NCI-H345 treated with DMSO at 0.1 percent for 48 hours (cell line): ENCODE measurements around the gene COL8A2.

Source experiments
- DNase-seq: peaks from one replicate; lab custom pipeline; 2025; ENCODE audit not compliant: unreplicated experiment; lab: John Stamatoyannopoulos, UW

Gene COL8A2

DNA sequence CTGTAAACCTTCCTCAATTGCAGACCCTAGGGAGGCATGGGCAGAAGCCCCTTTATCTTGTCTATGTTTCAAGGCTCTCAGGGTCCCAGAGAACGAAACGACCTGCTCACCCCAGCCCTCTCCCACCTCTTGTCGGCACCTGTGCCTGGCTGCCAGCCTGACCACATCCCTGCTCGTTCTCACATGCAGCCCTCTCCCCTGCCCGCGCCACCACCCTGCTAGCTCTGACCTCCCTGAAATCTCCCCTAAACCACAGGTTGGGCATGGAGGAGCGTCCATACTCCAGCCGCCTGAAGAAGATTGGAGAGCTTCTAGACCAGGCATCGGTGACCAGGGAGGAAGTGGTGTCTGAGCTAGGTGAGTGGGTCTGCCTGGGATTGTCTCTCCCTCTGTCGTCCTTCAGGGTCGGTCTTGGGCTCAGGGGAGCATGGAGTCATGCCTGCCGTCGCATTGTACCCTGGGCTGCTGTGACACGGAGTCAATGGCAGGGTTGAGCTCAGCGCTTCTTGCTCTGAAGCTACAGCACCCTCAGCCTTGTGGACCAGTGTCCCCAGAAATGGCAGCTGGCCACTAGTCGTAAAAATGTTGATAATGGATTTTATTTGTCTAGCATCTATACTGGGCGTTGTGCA lies 32.7 kb downstream of the COL8A2 start:
- peak; percentile 38 for DNase-seq

DNA sequence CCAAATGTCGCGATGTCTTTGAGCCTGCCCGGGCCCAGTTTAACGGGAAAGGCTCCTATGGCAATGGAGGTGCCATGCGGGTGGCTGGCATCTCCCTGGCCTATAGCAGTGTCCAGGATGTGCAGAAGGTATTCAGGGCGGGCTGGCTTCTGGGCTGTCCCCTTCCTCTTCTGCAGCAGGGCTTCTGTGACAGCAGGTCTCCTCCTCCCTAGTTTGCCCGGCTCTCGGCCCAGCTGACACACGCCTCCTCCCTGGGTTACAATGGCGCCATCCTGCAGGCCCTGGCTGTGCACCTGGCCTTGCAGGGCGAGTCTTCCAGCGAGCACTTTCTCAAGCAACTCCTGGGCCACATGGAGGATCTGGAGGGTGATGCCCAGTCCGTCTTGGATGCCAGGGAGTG lies 33.3 kb downstream of the COL8A2 start:
- DNase-seq, result no peak

DNA sequence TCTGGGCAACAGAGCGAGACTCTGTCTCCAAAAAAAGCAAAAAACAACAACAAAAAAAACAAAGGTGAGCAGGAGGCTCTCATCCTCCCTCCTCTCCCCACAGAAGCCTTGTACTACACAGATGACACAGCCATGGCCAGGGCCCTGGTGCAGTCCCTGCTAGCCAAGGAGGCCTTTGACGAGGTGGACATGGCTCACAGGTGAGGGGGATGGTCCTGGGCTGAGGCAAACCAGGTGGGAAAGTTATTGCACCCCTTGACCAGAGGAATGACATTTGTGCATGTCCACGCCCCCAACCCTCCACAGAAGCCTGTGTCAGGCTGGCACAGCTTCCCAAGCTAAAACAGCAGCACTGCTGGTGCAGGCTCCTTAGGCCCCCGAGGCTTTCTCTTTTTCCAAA lies 33.9 kb downstream of the COL8A2 start:
- DNase-seq, result no peak

DNA sequence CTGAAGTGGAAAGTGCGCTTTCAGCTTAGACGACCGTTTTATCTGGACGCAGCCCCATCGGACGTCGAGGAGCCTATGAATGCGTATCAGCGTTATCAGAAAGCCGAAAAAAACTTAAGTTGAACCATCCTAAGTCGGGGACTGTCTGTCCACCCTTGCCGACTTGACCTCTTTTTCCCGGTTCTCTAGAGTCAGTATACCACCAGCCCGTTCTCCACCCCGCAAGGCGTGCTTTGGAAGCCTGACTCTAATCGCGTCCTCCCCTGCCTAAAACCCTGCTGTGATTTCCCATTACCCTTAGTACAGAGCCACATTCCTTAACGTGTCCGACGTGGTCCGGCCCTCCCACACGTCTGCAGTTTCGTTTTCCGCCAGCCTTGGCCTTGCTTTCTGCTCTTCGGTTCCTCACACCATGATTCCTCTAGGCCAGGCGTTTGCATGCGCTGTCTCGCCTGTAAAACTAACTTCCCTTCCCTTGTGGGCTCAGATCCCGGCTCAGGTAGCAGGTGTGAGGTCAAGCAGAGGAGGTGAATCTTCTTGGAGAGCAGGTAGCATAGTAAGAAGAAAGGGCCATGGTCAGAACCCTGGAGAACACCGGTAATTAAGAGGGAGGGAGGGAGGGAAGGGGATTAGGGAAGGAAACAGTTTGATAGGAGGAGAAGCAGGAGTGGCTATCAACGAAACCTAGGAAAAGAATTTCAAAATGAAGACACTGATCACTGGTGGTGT lies 35.5 kb downstream of the COL8A2 start:
- no peak for DNase-seq

DNA sequence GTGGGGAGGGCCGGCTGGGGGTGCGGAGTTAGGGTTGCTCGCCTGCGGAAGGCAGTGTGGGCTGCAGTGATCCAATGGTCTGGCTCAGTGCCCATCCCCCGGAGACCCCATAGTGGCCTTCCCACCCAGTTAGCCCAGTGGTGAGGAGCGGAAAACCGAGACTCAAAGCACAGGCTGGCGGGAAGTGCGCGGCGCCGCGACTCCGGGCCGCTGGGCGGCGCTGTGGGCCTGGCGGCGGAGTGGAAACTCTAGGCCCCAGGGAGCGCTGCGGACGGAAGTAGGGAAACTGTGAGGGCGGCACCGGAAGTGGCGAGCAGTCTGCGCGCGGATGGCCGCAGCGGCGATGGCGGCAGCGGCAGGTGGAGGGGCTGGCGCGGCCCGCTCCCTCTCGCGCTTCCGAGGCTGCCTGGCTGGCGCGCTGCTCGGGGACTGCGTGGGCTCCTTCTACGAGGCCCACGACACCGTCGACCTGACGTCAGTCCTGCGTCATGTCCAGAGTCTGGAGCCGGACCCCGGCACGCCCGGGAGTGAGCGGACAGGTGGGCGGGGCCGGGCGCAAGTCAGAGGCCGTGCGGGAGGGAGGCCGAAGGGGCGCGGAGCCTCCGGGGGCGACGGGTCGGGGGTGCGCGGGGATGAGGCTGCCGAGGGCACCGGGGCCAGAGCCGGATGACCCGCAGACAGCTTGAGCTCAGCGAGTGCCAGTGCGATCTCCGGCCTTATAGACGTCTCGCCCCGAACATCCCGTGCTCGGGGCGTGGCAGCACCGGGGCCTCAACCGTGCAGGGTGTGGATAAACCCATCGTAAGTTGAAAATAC lies 36.2 kb downstream of the COL8A2 start, which contains the start of gene ADPRS:
ADPRS (plus strand) TSS at position 316 of the 816 bp plus-strand sequence; CDS start at position 329, 13 bp downstream.
- DNase-seq, result peak; percentile 78

DNA sequence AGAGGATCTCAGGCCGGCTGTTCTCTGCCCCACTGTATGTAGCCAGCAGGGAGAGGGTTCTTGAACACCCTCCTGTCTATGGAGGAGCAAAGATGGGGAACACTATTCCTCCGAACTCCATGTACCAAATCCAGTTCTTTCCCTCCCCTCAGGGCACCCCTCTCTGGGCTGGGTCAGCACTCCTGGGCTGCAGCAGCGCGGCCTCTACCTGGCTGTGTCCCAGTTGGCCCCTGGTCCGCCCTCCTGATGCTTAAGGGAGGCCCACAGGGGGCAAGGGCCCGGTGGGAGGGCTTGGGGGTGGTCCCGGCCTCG lies 36.8 kb downstream of the COL8A2 start:
- no peak for DNase-seq

DNA sequence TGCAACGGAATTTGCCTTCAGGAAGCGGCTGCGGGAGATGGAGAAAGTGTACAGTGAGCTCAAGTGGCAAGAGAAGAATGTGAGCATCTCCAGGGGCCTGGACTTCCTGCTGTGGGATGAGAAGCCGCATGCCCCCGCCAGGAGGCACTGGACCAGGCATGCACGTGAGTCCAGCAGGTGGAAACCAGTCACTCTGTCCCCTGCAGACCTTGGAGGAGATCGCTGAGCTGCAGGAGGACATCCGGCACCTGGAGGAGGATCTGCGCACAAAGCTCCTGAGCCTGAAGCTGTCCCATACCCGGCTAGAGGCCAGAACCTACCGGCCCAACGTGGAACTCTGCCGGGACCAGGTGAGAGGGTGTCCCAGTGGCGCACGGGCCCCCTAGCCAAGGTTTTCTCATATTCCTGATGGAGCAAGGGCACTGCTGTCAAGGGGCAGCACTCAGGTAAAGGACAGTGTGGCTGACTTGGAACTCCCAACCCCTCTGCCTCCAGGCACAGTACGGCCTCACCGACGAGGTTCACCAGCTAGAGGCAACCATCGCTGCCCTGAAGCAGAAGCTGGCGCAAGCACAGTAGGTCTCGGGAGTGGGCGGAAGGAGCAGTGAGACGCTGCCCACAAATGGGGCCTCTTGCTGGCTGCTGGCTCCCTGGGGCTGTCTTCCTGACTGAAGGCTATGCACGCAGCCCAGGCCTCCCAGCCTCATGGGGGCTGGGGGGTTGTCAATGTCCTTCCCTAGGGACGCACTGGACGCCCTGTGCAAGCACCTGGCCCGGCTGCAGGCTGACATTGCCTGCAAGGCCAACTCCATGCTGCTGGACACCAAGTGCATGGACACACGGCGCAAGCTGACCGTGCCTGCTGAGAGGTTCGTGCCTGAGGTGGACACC lies 37.5 kb downstream of the COL8A2 start:
- no peak for DNase-seq

DNA sequence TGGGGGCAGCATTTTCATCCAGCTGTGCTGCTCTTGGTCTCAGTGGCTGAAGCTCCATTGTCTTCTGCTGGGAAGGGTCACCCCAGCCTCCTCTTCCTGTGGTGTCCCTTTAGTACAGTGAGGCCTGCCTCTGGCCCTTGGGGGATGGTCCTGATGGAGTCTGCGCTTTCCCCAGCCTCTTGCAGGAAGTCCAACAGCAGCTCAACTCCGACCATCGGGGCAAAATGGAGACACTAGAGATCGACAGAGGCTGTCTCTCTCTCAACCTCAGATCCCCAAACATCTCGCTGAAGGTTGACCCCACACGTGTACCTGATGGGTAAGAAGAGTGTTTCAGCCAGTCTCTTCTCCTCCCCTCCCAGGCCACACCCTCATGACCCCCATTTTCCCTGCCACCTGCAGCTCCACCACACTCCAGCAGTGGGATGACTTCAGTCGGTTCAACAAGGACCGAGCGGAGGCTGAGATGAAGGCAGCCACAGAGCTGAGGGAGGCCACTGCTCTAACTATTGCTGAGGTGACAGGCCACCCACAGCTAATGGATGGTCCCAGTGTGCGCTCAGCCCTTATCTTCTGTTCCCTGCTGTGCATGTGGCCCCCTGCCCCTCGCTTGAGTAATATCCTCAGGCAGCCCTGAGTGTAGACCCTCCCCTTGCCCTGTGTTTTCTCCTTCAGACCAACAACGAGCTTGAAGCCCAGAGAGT lies 38.3 kb downstream of the COL8A2 start:
- DNase-seq, result no peak

DNA sequence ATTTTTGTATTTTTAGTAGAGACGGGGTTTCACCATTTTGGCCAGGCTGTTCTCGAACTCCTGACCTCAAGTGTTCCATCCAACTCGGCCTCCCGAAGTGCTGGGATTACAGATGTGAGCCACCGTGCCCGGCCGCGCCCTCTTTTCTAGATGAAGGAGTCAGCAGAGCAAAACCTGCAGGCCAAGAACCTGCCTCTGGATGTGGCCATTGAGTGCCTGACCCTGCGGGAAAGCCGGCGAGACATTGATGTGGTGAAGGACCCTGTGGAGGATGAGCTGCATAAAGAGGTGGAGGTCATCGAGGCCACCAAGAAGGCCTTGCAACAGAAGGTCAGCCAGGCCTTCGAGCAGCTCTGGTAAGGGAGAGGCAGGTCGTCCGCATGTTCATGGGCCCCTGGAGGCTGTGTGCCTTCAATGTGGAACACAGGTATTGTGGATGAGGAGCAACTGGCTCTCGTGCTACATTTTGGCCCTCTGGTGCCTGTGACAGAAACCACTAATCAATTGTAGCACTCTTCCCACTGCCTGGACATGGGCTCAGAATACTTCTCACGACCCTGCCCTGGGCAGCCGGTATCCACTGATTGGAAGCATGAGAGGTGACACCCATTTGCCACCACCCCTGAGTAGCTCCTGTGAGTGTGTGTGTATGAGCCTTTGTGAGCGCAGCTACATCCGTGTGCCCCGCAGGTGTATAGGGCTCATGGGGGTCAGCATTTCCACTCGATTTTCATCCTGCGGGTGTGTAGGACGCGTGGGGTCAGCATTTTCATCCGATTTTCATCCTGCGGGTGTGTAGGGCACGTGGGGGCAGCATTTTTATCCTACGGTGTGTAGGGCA lies 39.1 kb downstream of the COL8A2 start:
- DNase-seq, result no peak

DNA sequence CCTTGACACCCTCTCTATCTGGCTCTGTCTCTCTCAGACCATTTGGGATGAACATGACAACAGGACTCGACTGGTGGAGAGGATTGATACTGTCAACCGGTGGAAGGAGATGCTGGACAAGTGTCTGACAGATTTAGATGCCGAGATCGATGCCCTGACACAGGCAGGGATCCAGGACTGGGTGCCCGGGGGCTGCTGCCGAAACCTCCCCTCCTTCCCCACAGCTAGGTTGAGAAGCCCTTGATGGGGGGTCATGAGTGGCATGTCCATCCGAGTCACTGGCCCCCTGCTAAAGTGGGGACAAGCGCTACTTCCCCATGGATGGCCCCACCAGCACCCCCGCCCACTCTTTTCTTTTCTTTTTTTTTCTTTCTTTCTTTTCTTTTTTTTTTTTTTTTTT lies 39.9 kb downstream of the COL8A2 start:
- no peak for DNase-seq

DNA sequence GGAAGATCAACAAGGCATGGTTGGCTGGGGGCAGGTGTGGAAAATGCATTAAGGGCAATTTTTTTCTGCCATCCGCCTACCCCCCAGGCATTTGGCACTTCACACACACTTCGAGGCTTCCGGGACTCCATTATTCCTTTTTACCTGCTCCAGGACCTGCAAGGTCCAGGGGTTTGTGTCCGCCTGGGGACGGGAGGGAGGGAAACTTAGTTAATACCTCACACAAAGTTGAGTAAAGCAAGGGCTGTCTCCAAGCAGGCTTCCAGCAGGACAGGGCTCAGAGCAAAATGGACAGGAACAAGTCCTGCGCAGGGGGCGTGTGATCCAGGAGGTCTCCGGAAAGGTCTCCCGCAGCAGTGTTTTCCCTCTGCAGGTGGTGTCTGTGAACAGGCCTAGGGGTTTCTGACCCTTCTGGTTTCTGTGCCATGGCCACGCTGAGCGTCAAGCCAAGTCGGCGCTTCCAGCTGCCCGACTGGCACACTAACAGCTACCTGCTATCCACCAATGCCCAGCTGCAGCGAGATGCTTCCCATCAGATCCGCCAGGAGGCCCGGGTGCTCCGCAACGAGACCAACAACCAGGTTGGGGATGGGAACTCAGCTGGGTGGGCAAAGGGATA lies 40.4 kb downstream of the COL8A2 start:
- no peak for DNase-seq

DNA sequence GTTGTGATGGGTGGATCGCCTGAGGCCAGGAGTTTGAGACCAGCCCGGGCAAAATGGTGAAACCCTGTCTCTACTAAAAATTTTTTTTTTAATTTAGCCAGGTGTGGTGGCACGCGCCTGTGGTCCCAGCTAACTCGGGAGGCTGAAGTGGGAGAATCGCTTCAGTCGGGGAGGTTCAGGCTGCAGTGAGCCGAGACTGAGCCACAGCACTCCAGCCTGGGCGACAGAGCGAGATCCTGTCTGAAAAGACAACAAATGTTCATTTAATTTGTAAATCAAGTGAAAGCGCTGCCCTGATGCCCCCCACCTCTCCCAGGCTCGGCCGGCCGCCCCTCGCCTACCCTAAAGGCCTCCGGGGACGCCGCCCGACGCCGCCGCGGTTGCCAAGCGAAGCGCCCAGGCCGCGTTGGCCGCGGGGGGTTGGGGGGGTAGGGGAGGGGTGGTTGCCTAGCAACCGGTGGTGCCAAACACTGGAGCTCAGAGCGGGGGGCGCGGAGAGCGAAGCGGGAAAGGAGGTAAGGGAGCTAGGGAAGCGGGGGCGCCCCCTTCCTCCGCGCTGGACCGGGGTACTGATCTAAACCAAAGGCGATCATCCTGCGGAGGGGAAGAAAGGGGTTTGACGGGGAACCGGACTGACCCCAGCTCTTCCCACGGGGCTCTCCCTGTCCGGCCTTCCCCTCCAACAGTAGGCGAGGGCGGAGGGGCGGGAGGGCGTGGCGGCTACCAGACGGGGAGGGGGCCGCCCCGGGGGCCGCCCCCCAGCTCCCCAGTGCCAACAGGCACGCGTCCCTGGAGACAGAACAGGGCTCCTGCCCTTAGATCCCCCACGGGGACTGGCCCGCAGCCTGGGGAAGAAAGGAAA lies 41.2 kb downstream of the COL8A2 start, which contains the start of gene TEKT2:
TEKT2 (plus strand) TSS at position 460 of the 862 bp plus-strand sequence. CDS start 828 bp downstream, outside the sequence.
- peak; percentile 70 for DNase-seq

DNA sequence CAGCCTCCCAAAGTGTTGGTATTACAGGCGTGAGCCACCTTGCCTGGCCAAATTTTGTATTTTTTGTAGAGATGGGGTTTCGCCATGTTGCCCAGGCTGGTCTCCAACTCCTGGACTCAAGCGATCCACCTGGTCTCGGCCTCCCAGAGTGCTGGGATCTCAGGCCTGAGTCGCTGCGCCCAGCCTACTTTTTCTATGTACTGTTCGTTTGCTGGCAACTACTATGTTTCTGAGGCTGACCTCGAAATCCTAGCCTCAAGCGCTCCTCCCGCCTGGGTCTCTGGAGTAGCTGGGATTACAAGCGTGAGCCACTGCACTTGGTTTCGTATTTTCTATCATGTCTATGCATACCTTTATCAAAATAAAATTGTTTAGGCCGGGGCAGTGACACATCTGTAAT lies 41.8 kb downstream of the COL8A2 start:
- no peak for DNase-seq

DNA sequence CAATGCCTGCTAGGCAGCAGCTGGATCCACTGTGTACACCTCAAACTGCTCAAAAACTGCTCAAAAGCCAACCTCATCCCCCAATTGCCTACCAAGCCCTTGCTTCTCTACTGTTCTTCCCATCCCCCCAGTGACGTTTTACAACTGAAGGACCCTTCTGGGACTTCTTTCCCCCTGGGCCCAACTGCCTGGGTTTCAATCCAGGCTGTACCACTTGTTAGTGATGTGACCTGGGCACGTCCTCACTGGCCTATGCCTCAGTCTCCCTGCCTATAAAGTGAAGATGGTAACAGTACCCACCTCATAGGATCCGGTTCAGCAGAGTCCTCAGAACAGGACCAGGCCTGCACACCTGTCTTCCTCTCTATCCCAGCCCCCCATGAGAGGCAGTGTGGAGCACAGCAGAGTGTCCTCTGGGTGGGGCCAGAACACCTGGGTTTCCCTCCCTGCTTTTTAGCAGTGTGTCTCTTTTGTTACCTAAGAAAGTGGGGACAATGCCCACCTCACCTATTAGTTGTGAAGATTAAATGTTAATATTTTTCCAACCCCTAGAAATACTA lies 43.0 kb downstream of the COL8A2 start:
- DNase-seq, result no peak

DNA sequence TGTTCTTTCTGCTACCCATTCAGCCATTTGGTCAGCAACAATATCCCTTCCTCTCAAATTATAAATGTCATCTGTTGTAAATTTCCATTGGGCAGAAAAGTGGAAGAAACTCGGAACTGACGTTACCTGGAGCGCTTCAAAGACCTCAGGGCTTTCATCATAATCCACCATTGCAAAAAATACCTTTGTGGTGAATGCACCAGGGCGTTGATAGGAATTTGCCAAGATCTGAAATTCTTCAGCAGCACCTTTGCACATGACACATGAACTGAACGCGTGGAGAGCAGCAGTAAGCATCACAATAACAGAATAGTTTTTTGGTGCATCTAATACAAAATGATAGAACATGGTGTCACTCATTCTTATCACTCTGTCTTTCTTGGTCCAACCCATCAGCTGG lies 44.2 kb downstream of the COL8A2 start:
- DNase-seq, result no peak

DNA sequence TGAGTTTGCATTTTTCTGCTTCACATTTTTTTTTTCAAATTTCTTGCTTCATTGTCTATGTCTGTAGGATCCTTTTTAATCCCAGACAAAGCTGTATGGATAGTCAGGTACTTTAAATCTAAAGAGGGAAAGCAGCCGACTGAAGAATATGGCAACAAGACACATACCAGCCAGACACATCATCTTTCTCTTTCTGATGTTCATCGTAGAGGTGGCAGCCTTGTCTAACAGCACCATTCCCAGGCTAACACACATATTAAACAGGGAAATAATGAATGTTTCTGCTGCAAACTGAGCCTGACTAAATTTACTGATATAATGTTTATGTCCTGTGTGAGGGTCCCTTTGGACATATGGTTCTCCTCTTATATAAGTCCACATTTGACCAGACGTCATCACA lies 44.8 kb downstream of the COL8A2 start:
- DNase-seq, result no peak

DNA sequence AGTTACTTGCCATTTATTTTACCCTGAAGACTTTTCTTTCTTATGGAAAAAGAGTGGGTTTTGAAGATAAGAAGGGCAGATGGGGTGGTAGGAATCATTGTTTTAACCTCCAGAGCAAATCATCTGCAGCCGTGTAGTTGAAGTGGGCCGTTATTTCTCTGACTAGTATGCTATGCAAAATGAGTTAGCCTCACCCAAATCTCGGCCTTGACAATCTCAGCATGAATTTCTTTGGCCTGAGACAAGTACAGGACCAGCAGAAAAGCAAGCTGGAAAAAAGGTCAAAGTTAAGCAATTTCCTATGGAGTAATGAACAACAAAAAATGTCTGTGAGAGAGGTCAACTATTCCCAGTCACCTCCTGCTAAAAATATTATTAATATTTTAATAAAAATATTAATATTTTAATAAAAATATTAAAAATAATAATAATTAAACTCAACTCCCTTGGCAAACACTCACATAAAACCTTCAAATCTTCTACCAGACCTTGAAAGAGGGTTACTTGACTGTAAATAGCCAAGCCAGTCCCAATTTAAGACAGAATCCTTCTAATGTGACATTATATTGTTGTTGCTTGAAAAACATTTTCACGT lies 47.9 kb downstream of the COL8A2 start:
- no peak for DNase-seq
